22Rv1 (cell line): ENCODE results near the gene SLC22A14.

Experiments used
- H3K27ac ChIP-seq: fragments of 450-650 bp; 2 replicates; pipeline ENCODE4 v1.5.1; 2017
- ZFX ChIP-seq: fragments of 450-650 bp; IDR thresholded peaks from 2 replicates; pipeline ENCODE4 v1.6.1; 2017; ENCODE audit warnings: antibody characterized with exemption, borderline replicate concordance
- TF ChIP-seq, protein P1 (sequence below): fragments of 450-650 bp; IDR thresholded peaks from 2 replicates; pipeline ENCODE4 v1.5.1; 2017; ENCODE audit warnings: mild to moderate bottlenecking

Gene SLC22A14

DNA sequence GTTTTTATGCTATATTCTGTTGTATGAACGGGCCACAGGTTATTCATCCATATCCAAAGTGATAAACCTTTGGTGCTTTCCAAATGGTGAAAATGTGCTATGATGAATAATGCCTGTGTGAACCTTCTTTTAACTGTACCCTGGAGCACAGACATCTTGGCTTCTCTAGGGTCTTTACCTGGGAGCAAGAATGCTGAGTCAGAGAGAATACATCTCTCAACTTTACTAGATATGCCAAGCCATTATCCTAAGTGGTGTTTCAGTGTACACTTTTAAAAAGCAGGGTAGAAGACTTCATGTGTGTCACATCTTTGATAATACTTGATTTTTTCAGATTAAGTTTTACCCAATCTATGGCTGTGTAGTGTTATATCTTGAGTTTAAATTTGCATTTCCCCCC, 41.0 kb downstream of the SLC22A14 start:
- H3K27ac ChIP-seq, result no peak overlapping the region
- TF ChIP-seq ZFX, result no peak
- TF ChIP-seq, protein P1, sequence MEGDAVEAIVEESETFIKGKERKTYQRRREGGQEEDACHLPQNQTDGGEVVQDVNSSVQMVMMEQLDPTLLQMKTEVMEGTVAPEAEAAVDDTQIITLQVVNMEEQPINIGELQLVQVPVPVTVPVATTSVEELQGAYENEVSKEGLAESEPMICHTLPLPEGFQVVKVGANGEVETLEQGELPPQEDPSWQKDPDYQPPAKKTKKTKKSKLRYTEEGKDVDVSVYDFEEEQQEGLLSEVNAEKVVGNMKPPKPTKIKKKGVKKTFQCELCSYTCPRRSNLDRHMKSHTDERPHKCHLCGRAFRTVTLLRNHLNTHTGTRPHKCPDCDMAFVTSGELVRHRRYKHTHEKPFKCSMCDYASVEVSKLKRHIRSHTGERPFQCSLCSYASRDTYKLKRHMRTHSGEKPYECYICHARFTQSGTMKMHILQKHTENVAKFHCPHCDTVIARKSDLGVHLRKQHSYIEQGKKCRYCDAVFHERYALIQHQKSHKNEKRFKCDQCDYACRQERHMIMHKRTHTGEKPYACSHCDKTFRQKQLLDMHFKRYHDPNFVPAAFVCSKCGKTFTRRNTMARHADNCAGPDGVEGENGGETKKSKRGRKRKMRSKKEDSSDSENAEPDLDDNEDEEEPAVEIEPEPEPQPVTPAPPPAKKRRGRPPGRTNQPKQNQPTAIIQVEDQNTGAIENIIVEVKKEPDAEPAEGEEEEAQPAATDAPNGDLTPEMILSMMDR, result no peak

DNA sequence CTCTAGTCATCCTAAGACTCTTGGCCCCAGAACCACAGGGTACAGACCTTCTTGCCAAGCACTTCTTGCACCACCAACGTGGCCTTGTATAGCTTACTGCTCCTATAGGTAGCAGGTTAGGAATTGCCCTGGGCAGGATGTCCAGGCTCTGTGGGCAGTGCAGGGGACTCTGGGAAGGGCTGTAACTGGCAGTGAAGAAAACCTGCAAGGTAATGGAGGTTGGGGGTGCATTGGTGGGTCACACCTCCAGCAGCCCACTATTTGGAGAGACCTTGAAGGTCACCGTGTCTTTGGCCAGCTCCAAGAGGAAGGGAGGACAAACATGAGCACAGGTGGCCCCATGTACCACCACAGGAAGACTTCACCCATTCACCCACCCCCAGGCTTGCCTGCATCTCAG, 43.2 kb downstream of the SLC22A14 start:
- TF ChIP-seq ZFX, result no peak
- TF ChIP-seq, protein P1, result no peak
- no peak overlapping the region for H3K27ac ChIP-seq

DNA sequence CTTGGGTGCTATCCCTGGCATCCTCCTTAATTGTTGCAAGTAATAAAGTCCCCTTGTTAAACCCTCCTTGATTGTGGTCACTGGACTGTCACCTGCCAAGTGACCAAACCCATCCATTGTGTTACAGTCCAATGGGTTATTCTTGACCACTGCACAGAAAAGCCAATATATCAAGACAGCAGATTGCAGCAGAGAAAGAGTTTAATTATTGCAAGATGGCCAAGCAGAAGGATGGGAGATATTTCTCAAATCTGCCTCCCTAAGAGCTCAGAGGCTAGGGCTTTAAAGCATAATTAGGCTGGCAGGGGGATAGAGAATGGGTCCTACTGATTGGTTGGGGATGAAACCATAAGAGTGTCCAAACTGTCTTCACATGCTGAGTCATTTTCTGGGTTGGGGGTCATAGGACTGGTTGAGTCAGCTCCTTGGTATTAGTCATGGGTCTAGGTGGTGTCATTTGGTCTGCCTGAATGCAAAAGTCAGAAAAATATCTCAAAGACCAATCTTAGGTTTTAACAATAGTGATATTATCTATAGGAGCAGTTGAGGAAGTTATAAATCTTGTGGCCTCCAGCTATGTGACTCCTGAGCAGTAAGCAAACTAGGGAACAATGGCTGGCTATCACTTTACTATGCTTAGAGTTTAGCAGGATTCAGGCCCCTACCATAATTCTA, 45.4 kb downstream of the SLC22A14 start:
- no peak overlapping the region for H3K27ac ChIP-seq
- TF ChIP-seq, protein P1, result no peak
- no peak for TF ChIP-seq ZFX

DNA sequence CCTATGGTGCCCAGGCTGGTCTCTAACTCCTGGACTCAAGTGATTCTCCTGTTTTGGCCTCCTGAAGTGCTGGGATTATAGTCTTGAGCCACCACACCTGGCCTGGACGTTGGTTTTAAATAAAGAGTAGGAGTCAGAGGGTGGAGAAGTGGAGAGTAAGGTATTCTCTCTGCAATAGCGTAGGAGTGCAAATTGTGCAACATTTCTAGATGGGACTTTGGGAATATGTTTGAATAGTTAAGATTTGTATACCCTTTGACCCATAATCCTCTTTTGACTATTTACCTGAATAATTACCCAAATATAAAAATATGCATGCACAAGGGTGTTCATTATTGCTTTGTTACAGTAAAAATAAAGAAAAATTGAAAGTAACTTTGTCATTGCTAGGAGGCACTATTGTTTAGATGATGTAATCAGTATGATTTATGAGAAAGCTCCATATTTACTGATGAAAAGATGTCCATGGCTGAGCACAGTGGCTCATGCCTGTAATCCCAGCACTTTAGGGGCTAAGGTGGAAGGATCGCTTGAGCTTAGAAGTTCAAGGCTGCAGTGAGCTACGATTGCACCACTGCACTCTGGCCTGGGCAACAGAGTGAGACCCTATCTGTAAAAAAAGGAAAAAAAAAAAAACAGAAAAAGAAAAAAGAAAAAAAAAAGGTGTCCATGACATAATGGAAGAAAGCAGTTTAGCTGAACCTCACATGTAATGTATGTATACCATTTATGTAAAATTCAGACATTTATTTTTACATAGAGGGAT, 49.3 kb downstream of the SLC22A14 start:
- H3K27ac ChIP-seq, result no peak overlapping the region
- no peak for TF ChIP-seq ZFX
- TF ChIP-seq, protein P1, result no peak

DNA sequence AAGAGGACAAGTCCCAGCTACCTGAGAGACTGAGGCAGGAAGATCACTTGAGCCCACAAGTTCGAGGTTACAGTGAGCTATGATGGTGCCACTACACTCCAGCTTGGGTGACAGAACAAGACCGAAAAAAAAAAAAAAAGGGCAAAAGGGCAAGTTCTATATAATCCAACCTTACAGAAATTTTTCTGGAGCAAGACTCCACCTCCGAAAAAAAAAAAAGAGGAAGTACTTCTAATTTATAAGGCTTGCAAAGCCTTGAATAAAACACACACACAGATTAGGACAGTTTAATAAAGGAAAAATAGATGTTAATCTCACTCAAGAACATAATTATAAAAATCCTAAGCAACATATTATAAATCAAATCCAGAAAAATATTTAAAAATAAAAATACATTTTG, 50.1 kb downstream of the SLC22A14 start:
- no peak overlapping the region for H3K27ac ChIP-seq
- TF ChIP-seq, protein P1, result no peak
- TF ChIP-seq ZFX, result no peak

DNA sequence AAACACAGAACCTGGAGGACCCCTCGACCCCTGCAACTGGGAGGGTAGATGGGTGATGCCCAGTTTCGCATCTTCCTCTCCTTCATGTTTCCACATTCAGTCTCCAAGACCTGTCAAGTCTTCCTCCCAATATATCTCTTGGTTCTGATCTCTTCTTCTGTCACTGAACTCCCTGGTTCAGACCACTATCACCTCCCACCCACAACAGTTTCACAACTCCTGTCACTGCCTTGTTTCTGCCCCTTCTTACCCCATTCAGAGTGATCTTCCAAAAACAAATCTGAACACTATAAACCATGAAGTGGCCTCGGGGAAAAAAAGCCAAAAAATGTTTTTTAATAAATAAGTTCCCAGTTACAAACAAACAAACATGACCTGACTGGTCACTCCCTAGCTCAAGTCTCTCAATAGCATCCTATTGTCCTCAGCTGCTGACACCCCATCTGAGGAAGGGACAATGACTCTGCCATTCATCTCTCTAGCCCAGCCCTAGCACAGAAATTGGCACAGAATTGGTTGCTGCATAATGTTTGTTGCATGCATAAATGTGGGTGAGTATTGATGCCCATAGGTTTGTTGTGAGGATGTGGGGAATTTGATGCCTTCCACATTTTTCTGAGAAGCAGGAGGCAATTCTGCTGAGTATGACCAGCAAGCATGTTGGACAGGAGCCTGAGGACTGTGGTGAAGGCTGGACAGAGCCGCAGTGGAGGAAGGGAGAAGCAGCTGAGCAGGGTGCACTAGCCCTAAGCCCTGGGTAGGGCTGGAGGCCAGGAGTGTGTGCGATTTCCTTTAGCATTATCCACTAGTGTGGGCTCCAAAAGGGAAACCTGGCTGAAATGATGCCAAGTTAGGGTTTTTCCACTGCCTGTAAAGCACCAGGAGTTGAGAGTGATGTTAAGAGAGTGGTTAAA, 52.3 kb downstream of the SLC22A14 start:
- H3K27ac ChIP-seq, result no peak overlapping the region
- TF ChIP-seq ZFX, result no peak
- TF ChIP-seq, protein P1, result no peak
